IMR-90 (cell line): ENCODE results near the gene POLR2J. TPM values are rescaled to one million over a fixed set of nuclear protein-coding genes. Genes with fewer than 3 reads are reported as not detected.

Source experiments
- ATAC-seq: fragments of 200-7000 bp; cut with Tn5 transposase; 2 replicates; pipeline ENCODE4 v1.9.1; 2020; ENCODE audit warnings: low read depth, mild to moderate bottlenecking, moderate library complexity
- BruUV-seq: library from RNA; stranded (reverse); fragments of 400-500 nt; replicated peaks from 2 replicates; lab custom pipeline; 2021; lab: Mats Ljungman, UMichigan
- CTCF ChIA-PET: fragments of 300-600 bp; formaldehyde crosslinking; extraction: SDS; loops from one replicate; lab custom pipeline; 2021; ENCODE audit warnings: antibody characterized with exemption; lab: Yijun Ruan, JAX
- POLR2A ChIA-PET: fragments of 300-600 bp; sonication (Branson Sonifier 250); formaldehyde crosslinking; loops from one replicate; lab custom pipeline; 2022; ENCODE audit warnings: antibody characterized with exemption; ENCODE audit not compliant: unreplicated experiment; lab: Charles Lee
- DNase-seq: peaks from one replicate; pipeline ENCODE4 v3.0.0; 2013
- H2AFZ ChIP-seq: replicated peaks from 2 replicates; pipeline ENCODE3; 2013; ENCODE audit warnings: low read length, mild to moderate bottlenecking; ENCODE audit not compliant: poor library complexity
- H2AK5ac ChIP-seq: 2 replicates; pipeline ENCODE4 v1.6.1; 2013; ENCODE audit warnings: low read depth, low read length, inconsistent platforms
- H2AK9ac ChIP-seq: replicated peaks from 2 replicates; pipeline ENCODE3; 2013; ENCODE audit warnings: mild to moderate bottlenecking, low read depth, low read length, moderate library complexity; ENCODE audit not compliant: poor library complexity
- H2BK120ac ChIP-seq: 2 replicates; pipeline ENCODE4 v1.6.1; 2013; ENCODE audit warnings: low read depth, low read length, inconsistent platforms
- H2BK15ac ChIP-seq: 3 replicates; pipeline ENCODE4 v1.6.1; 2013; ENCODE audit warnings: low read depth, low read length, inconsistent platforms
- H2BK20ac ChIP-seq: 2 replicates; pipeline ENCODE4 v1.6.1; 2013; ENCODE audit warnings: low read depth, mild to moderate bottlenecking, inconsistent platforms, low read length, moderate library complexity
- H2BK5ac ChIP-seq: 2 replicates; pipeline ENCODE4 v1.6.1; 2013; ENCODE audit warnings: mild to moderate bottlenecking, low read depth, low read length, inconsistent platforms; ENCODE audit not compliant: poor library complexity, severe bottlenecking
- H3K14ac ChIP-seq: replicated peaks from 2 replicates; pipeline ENCODE4 v1.6.1; 2013; ENCODE audit warnings: low read depth, low read length, inconsistent platforms
- H3K18ac ChIP-seq: 2 replicates; pipeline ENCODE4 v1.6.1; 2013; ENCODE audit warnings: low read depth, low read length, control low read depth
- H3K23ac ChIP-seq: 2 replicates; pipeline ENCODE4 v1.6.1; 2013; ENCODE audit warnings: low read depth, low read length, inconsistent platforms
- H3K27ac ChIP-seq: 2 replicates; pipeline ENCODE4 v1.5.1; 2013; ENCODE audit warnings: mild to moderate bottlenecking, control low read depth, low read length; ENCODE audit not compliant: insufficient read depth
- H3K27me3 ChIP-seq: 2 replicates; pipeline ENCODE4 v1.6.1; 2013; ENCODE audit warnings: low read length; ENCODE audit not compliant: control insufficient read depth, insufficient read depth
- H3K36me3 ChIP-seq: 2 replicates; pipeline ENCODE4 v1.6.1; 2013; ENCODE audit warnings: low read length, mixed read lengths; ENCODE audit not compliant: control insufficient read depth, insufficient read depth
- H3K4ac ChIP-seq: 2 replicates; pipeline ENCODE4 v1.6.1; 2013; ENCODE audit warnings: low read depth, low read length, inconsistent platforms
- H3K4me1 ChIP-seq: 2 replicates; pipeline ENCODE4 v1.6.1; 2013; ENCODE audit warnings: low read length, mixed read lengths; ENCODE audit not compliant: control insufficient read depth, insufficient read depth
- H3K4me2 ChIP-seq: 2 replicates; pipeline ENCODE4 v1.6.1; 2013; ENCODE audit warnings: low read depth, mild to moderate bottlenecking, control low read depth, low read length, moderate library complexity
- H3K4me3 ChIP-seq: 2 replicates; pipeline ENCODE4 v1.5.1; 2013; ENCODE audit warnings: low read depth, mild to moderate bottlenecking, control low read depth, low read length, moderate library complexity; ENCODE audit not compliant: insufficient read depth
- H3K56ac ChIP-seq: 2 replicates; pipeline ENCODE4 v1.6.1; 2013; ENCODE audit warnings: low read length, inconsistent platforms; ENCODE audit not compliant: insufficient read depth; ENCODE audit errors: extremely low read depth
- H3K79me1 ChIP-seq, 2 experiments: 2 replicates each; pipeline ENCODE4 v1.6.1; 2013; ENCODE audit warnings: low read length in 2 of 2, inconsistent platforms in 1 of 2, low read depth in 1 of 2
- H3K9ac ChIP-seq: 2 replicates; pipeline ENCODE4 v1.6.1; 2013; ENCODE audit warnings: low read depth, low read length, control low read depth
- H3K9me1 ChIP-seq: 2 replicates; pipeline ENCODE4 v1.6.1; 2013; ENCODE audit warnings: low read length, inconsistent platforms; ENCODE audit not compliant: insufficient read depth
- H3K9me3 ChIP-seq: 2 replicates; pipeline ENCODE4 v1.6.1; 2013; ENCODE audit warnings: low read length; ENCODE audit not compliant: control insufficient read depth, insufficient read depth
- H4K20me1 ChIP-seq: 2 replicates; pipeline ENCODE4 v1.6.1; 2013; ENCODE audit warnings: low read length, inconsistent platforms; ENCODE audit not compliant: insufficient read depth
- H4K5ac ChIP-seq: 2 replicates; pipeline ENCODE4 v1.6.1; 2013; ENCODE audit warnings: mild to moderate bottlenecking, low read depth, low read length, control low read depth
- H4K8ac ChIP-seq, 2 experiments: 2 replicates each; pipeline ENCODE4 v1.6.1; 2013; ENCODE audit warnings: low read depth in 2 of 2, low read length in 2 of 2, control low read depth in 1 of 2, inconsistent platforms in 1 of 2
- H4K91ac ChIP-seq: 2 replicates; pipeline ENCODE4 v1.6.1; 2013; ENCODE audit warnings: low read depth, low read length, inconsistent platforms; ENCODE audit not compliant: insufficient read depth
- CEBPB ChIP-seq: IDR thresholded peaks from 2 replicates; pipeline ENCODE4 v1.6.1; 2012; ENCODE audit warnings: low read depth, low read length, improper control_type of control experiment
- CTCF ChIP-seq: conservative IDR thresholded peaks from 2 replicates; pipeline ENCODE4 v1.5.1; 2012; ENCODE audit warnings: mild to moderate bottlenecking, low read depth, low read length, improper control_type of control experiment
- ELK1 ChIP-seq: fragments of 150-350 bp; IDR thresholded peaks from 2 replicates; pipeline ENCODE4 v1.6.1; 2016; ENCODE audit warnings: low read depth, mild to moderate bottlenecking, low read length, moderate library complexity, borderline replicate concordance
- MAZ ChIP-seq: IDR thresholded peaks from 2 replicates; pipeline ENCODE4 v1.6.1; 2012; ENCODE audit warnings: low read depth, mild to moderate bottlenecking, low read length, improper control_type of control experiment, moderate library complexity, borderline replicate concordance
- NFE2L2 ChIP-seq: fragments of 150-350 bp; IDR thresholded peaks from 2 replicates; pipeline ENCODE4 v1.6.1; 2016; ENCODE audit warnings: low read depth, mild to moderate bottlenecking, low read length
- RAD21 ChIP-seq: IDR thresholded peaks from 2 replicates; pipeline ENCODE4 v1.6.1; 2012; ENCODE audit warnings: low read length, improper control_type of control experiment
- RCOR1 ChIP-seq: IDR thresholded peaks from 2 replicates; pipeline ENCODE4 v1.6.1; 2012; ENCODE audit warnings: mild to moderate bottlenecking, low read length, improper control_type of control experiment; ENCODE audit not compliant: insufficient replicate concordance
- USF2 ChIP-seq: fragments of 150-350 bp; IDR thresholded peaks from 2 replicates; pipeline ENCODE4 v1.6.1; 2017; ENCODE audit warnings: mild to moderate bottlenecking, antibody characterized with exemption, low read length, low read depth
- WGBS, 2 experiments: methylation state at CpG; one replicate each; pipeline versions ENCODE4 v1.1.5 to v1.1.7; 2013; ENCODE audit warnings: missing lambda C conversion rate in 2 of 2; ENCODE audit not compliant: insufficient read length in 1 of 2; ENCODE audit errors: extremely low coverage in 2 of 2; 5-methylcytosine and 5-hydroxymethylcytosine counted together
- dilution Hi-C: fragments of 300-500 bp; cut with HindIII; formaldehyde crosslinking; loops from one replicate; pipeline ENCODE4 v1.14.3; 2018; ENCODE audit warnings: low sequenced_read_pairs; ENCODE audit not compliant: unreplicated experiment
- in situ Hi-C: fragments of 300-500 bp; cut with MboI; formaldehyde crosslinking; loops from 3 replicates; pipeline ENCODE4 v1.14.3; 2019; ENCODE audit warnings: low sequenced_read_pairs, inconsistent platforms, mixed read lengths
- intact Hi-C: fragments of 100-400 bp; cut with micrococcal nuclease; formaldehyde crosslinking; loops from 2 replicates; pipeline ENCODE4 v1.10.0; 2022
- polyA plus RNA-seq, 3 experiments: library from polyadenylated mRNA; depleted of rRNA; stranded (reverse); fragments of >200 nt; gene quantifications; 2 replicates each; pipeline ENCODE4 v1.2.3, GENCODE V29; 2012; ENCODE audit warnings: low replicate concordance in 1 of 3
- total RNA-seq: library from RNA; depleted of rRNA; stranded (reverse); fragments of >200 nt; gene quantifications from 2 replicates; pipeline ENCODE4 v1.2.3, GENCODE V29; 2012

Gene POLR2J
- total and polyA plus RNA-seq, 2 of the 4 experiments (the other 2 are of a cell fraction), result 20.8 to 92.6 TPM

GRCh38 chr7:102446387-102447156, 32.1 kb downstream of the POLR2J start:
- no peak overlapping the region for H3K56ac ChIP-seq
- H3K9me3 ChIP-seq, result no peaks in the 10 kb centered on the region
- H3K27me3 ChIP-seq, result no peaks in the 10 kb centered on the region
- H2AK5ac ChIP-seq, result no peak overlapping the region
- H3K9me1 ChIP-seq, result no peaks in the 10 kb centered on the region; the same call in 1 of the 2 replicates
- no TSS peak for BruUV-seq
- in situ Hi-C loops (no loop called here), intact Hi-C loops (no loop called here), dilution Hi-C loops (no loop called here)
- no peak overlapping the region for H3K27ac ChIP-seq
- no peak overlapping the region for H4K91ac ChIP-seq
- H3K23ac ChIP-seq, result no peak overlapping the region
- CTCF ChIA-PET, result no interaction called here
- ATAC-seq, result no peak
- H3K4me2 ChIP-seq, result no peak overlapping the region
- peaks cover 4% of the 10 kb centered on the region; the same call in 1 of the 2 replicates for H3K4me1 ChIP-seq
- no peak overlapping the region for H2AK9ac ChIP-seq
- no peak overlapping the region for H3K18ac ChIP-seq
- no peak overlapping the region for H3K9ac ChIP-seq
- no peak overlapping the region for H3K4me3 ChIP-seq
- TF ChIP-seq CEBPB, result no peak
- TF ChIP-seq RCOR1, result no peak
- no peak for TF ChIP-seq RAD21
- TF ChIP-seq MAZ, result no peak
- TF ChIP-seq CTCF, result no peak
- no peak for TF ChIP-seq USF2
- TF ChIP-seq ELK1, result no peak
- TF ChIP-seq NFE2L2, result no peak
- WGBS, 2 experiments, result 91% methylated on average over 20 of the region's 41 CpGs; no CpG with 5 or more reads in 1 of the 2 experiments
- H3K79me1 ChIP-seq, result peaks cover 0 to 17% of the 10 kb centered on the region in 2 experiments; a peak in 2 of 4 replicates
- no peak for DNase-seq
- no peak overlapping the region for H2BK15ac ChIP-seq
- no peak overlapping the region for H3K4ac ChIP-seq
- H3K14ac ChIP-seq, result no peak overlapping the region
- no peak overlapping the region for H2AFZ ChIP-seq
- H4K5ac ChIP-seq, result no peak overlapping the region
- peaks cover 29% of the 10 kb centered on the region for H3K36me3 ChIP-seq
- no peak overlapping the region for H4K8ac ChIP-seq
- no peak overlapping the region for H2BK120ac ChIP-seq
- POLR2A ChIA-PET, result no interaction called here
- no peak overlapping the region for H2BK5ac ChIP-seq
- H4K20me1 ChIP-seq, result peaks cover 4% of the 10 kb centered on the region; the same call in 1 of the 2 replicates
- H2BK20ac ChIP-seq, result no peak overlapping the region
